ENCODE data around the gene MAT2A. TPM values are rescaled to one million over a fixed set of nuclear protein-coding genes. Genes with fewer than 3 reads are reported as not detected.
"Not testable (repeated sequence)": the region's sequence is repeated elsewhere in the genome, so short reads cannot be mapped to it uniquely, and the experiment has no call there.

Gene MAT2A
- total RNA-seq, 2 donors from 2014 or later = 253 to 255 TPM

GRCh38 chr2:85531589-85531988, 7.4 kb upstream of the MAT2A start:
- DNase-seq = no peak
- Mint-ChIP-seq H3K27me3 (ENCODE audit: low read depth) (peaks cover 12% of the 10 kb centered on the region), H3K36me3 (ENCODE audit: insufficient read depth in 2 of 2) (no peaks in the 10 kb centered on the region), H3K4me3 (no peak overlapping the region), H3K9me3 (no peaks in the 10 kb centered on the region), H3K4me1 (ENCODE audit: low read depth) (peaks cover 11% of the 10 kb centered on the region), H3K27ac (no peak overlapping the region)
- no peak for ATAC-seq (replicated peaks in 1 of 2)

- Mint-ChIP-seq H3K27ac (no peak overlapping the region), H3K4me1 (ENCODE audit: low read depth) (peaks cover 24% of the 10 kb centered on the region), H3K27me3 (ENCODE audit: low read depth) (no peaks in the 10 kb centered on the region), H3K36me3 (ENCODE audit: insufficient read depth in 2 of 2) (peaks cover 1 to 4% of the 10 kb centered on the region in 2 donors), H3K4me3 (no peak overlapping the region), H3K9me3 (no peaks in the 10 kb centered on the region)
- DNase-seq (no peak), ATAC-seq (replicated peaks in 1 of 2) (no peak)
Observed at GRCh38 chr2:85534099-85534498, 4.9 kb upstream of the MAT2A start.

GRCh38 chr2:85534881-85535280, 4.1 kb upstream of the MAT2A start:
- H3K4me1 Mint-ChIP-seq (ENCODE audit: low read depth) = peaks cover 24% of the 10 kb centered on the region
- peaks cover 3 to 5% of the 10 kb centered on the region in 2 donors for H3K36me3 Mint-ChIP-seq (ENCODE audit: insufficient read depth in 2 of 2)
- no peak for ATAC-seq (replicated peaks in 1 of 2)
- H3K4me3 Mint-ChIP-seq = no peak overlapping the region
- no peaks in the 10 kb centered on the region for H3K9me3 Mint-ChIP-seq
- DNase-seq = no peak
- H3K27ac Mint-ChIP-seq = no peak overlapping the region
- H3K27me3 Mint-ChIP-seq (ENCODE audit: low read depth) = no peaks in the 10 kb centered on the region

GRCh38 chr2:85536479-85536878, 2.5 kb upstream of the MAT2A start:
- peaks cover 14 to 20% of the 10 kb centered on the region in 2 donors for H3K36me3 Mint-ChIP-seq (ENCODE audit: insufficient read depth in 2 of 2)
- peaks cover 38% of the 10 kb centered on the region for H3K4me1 Mint-ChIP-seq (ENCODE audit: low read depth)
- H3K9me3 Mint-ChIP-seq = no peaks in the 10 kb centered on the region
- peak overlapping the region in 1 of 2 donors; percentile 37 for H3K4me3 Mint-ChIP-seq
- no peak for DNase-seq
- ATAC-seq (replicated peaks in 1 of 2) = no peak
- no peaks in the 10 kb centered on the region for H3K27me3 Mint-ChIP-seq (ENCODE audit: low read depth)
- peak overlapping the region; percentile 93 for H3K27ac Mint-ChIP-seq

GRCh38 chr2:85537600-85538506, 1.1 kb upstream of the MAT2A start:
- Mint-ChIP-seq H3K27ac (peak overlapping the region; percentile 93), H3K4me1 (ENCODE audit: low read depth) (peaks cover 52% of the 10 kb centered on the region), H3K27me3 (ENCODE audit: low read depth) (no peaks in the 10 kb centered on the region), H3K4me3 (peak overlapping the region; percentile 97 to 99), H3K36me3 (ENCODE audit: insufficient read depth in 2 of 2) (peaks cover 25 to 34% of the 10 kb centered on the region in 2 donors), H3K9me3 (no peaks in the 10 kb centered on the region)
- DNase-seq = peak; percentile 23 to 45
- ATAC-seq (replicated peaks in 1 of 2) = no peak

GRCh38 chr2:85539361-85540132, 579 bp downstream of the MAT2A start:
- peaks cover 33 to 49% of the 10 kb centered on the region in 2 donors for H3K36me3 Mint-ChIP-seq (ENCODE audit: insufficient read depth in 2 of 2)
- ATAC-seq (replicated peaks in 1 of 2) (peak; percentile 29 to 35), DNase-seq (peak; percentile 63 to 78)
- H3K9me3 Mint-ChIP-seq = no peaks in the 10 kb centered on the region
- H3K27ac Mint-ChIP-seq = peak overlapping the region; percentile 94
- peak overlapping the region; percentile 97 to 99 for H3K4me3 Mint-ChIP-seq
- H3K4me1 Mint-ChIP-seq (ENCODE audit: low read depth) = peaks cover 63% of the 10 kb centered on the region
- no peaks in the 10 kb centered on the region for H3K27me3 Mint-ChIP-seq (ENCODE audit: low read depth)

- ATAC-seq (replicated peaks in 1 of 2) = no peak
- Mint-ChIP-seq H3K27ac (peak overlapping the region; percentile 86), H3K27me3 (ENCODE audit: low read depth) (no peaks in the 10 kb centered on the region), H3K9me3 (no peaks in the 10 kb centered on the region), H3K36me3 (ENCODE audit: insufficient read depth in 2 of 2) (peaks cover 35 to 54% of the 10 kb centered on the region in 2 donors), H3K4me3 (peak overlapping the region; percentile 97 to 99), H3K4me1 (ENCODE audit: low read depth) (peaks cover 63% of the 10 kb centered on the region)
- DNase-seq = no peak
Observed at GRCh38 chr2:85540133-85540648, 1.2 kb downstream of the MAT2A start.

- H3K4me3 Mint-ChIP-seq = peak overlapping the region; percentile 97 to 99
- ATAC-seq (replicated peaks in 1 of 2) (no peak), DNase-seq (no peak)
- peaks cover 35 to 58% of the 10 kb centered on the region in 2 donors for H3K36me3 Mint-ChIP-seq (ENCODE audit: insufficient read depth in 2 of 2)
- H3K4me1 Mint-ChIP-seq (ENCODE audit: low read depth) = peaks cover 56% of the 10 kb centered on the region
- peak overlapping the region; percentile 86 for H3K27ac Mint-ChIP-seq
- H3K27me3 Mint-ChIP-seq (ENCODE audit: low read depth) = no peaks in the 10 kb centered on the region
- H3K9me3 Mint-ChIP-seq = no peaks in the 10 kb centered on the region
Observed at GRCh38 chr2:85541262-85541661, 2.3 kb downstream of the MAT2A start.

GRCh38 chr2:85541753-85542457, 2.9 kb downstream of the MAT2A start:
- H3K4me1 Mint-ChIP-seq (ENCODE audit: low read depth) = peaks cover 50% of the 10 kb centered on the region
- H3K27ac Mint-ChIP-seq = peak overlapping the region; percentile 86
- H3K4me3 Mint-ChIP-seq = peak overlapping the region; percentile 97 to 99
- H3K9me3 Mint-ChIP-seq = no peaks in the 10 kb centered on the region
- DNase-seq (no peak), ATAC-seq (replicated peaks in 1 of 2) (no peak)
- H3K36me3 Mint-ChIP-seq (ENCODE audit: insufficient read depth in 2 of 2) = peaks cover 35 to 58% of the 10 kb centered on the region in 2 donors
- H3K27me3 Mint-ChIP-seq (ENCODE audit: low read depth) = no peaks in the 10 kb centered on the region

GRCh38 chr2:85542777-85543176, 3.8 kb downstream of the MAT2A start:
- Mint-ChIP-seq H3K4me3 (peak overlapping the region; percentile 24 to 99), H3K27me3 (ENCODE audit: low read depth) (no peaks in the 10 kb centered on the region), H3K9me3 (no peaks in the 10 kb centered on the region), H3K4me1 (ENCODE audit: low read depth) (peaks cover 41% of the 10 kb centered on the region), H3K36me3 (ENCODE audit: insufficient read depth in 2 of 2) (peaks cover 35 to 54% of the 10 kb centered on the region in 2 donors), H3K27ac (peak overlapping the region; percentile 86)
- no peak for DNase-seq
- no peak for ATAC-seq (replicated peaks in 1 of 2)

- not testable (repeated sequence) for H3K27me3 Mint-ChIP-seq (ENCODE audit: low read depth); ATAC-seq (replicated peaks in 1 of 2); DNase-seq; H3K4me3 Mint-ChIP-seq; H3K9me3 Mint-ChIP-seq
- H3K27ac Mint-ChIP-seq = peak overlapping the region; percentile 86
- peaks cover 39% of the 10 kb centered on the region for H3K4me1 Mint-ChIP-seq (ENCODE audit: low read depth)
- peaks cover 34 to 54% of the 10 kb centered on the region in 2 donors for H3K36me3 Mint-ChIP-seq (ENCODE audit: insufficient read depth in 2 of 2)
Observed at GRCh38 chr2:85544254-85544691, 5.3 kb downstream of the MAT2A start.

- Mint-ChIP-seq H3K27ac (peak overlapping the region; percentile 86), H3K36me3 (ENCODE audit: insufficient read depth in 2 of 2) (peaks cover 29 to 50% of the 10 kb centered on the region in 2 donors)
- H3K27me3 Mint-ChIP-seq (ENCODE audit: low read depth) = not testable (repeated sequence)
Observed at GRCh38 chr2:85544915-85545779, 6.2 kb downstream of the MAT2A start.

More at GRCh38 chr2:85544915-85545779, 6.2 kb downstream of the MAT2A start:
- DNase-seq, H3K9me3 Mint-ChIP-seq, H3K4me3 Mint-ChIP-seq: not testable (repeated sequence)
- peak in 1 of 2 donors; percentile 9 for ATAC-seq (replicated peaks in 1 of 2)
- H3K4me1 Mint-ChIP-seq (ENCODE audit: low read depth) = peaks cover 38% of the 10 kb centered on the region

Measured in activated T-cell treated with anti-CD3 and anti-CD28 coated beads, Interleukin-2, amount 50 U/mL, for 72 hours (primary cell).